Measurements from ENCODE around the gene RAB3D. TPM values are rescaled to one million over a fixed set of nuclear protein-coding genes. Genes with fewer than 3 reads are reported as not detected.

RAB3D gene
- total RNA-seq, 4 donors from 2014 or later, result 9.5 to 16.4 (median 12.7) TPM

- no peak for DNase-seq
- peaks cover 0 to 46% (median 0%) of the 10 kb centered on the region in 3 donors for H3K36me3 ChIP-seq
- TF ChIP-seq CTCF (IDR thresholded peaks at IDR 0.05), result no peak
- no peak for TF ChIP-seq POLR2A (IDR thresholded peaks at IDR 0.05)
- H3K9me3 ChIP-seq, result no peaks in the 10 kb centered on the region
- H3K27ac ChIP-seq, result no peak overlapping the region
- H3K4me1 ChIP-seq, result no peaks in the 10 kb centered on the region
- no peaks in the 10 kb centered on the region for H3K27me3 ChIP-seq
- no peak overlapping the region for H3K4me3 ChIP-seq
Observed at GRCh38 chr19:11331502-11331901, 8.0 kb downstream of the RAB3D start.

- no peak for DNase-seq
- no peak for TF ChIP-seq CTCF (IDR thresholded peaks at IDR 0.05)
- TF ChIP-seq POLR2A (IDR thresholded peaks at IDR 0.05), result no peak
- no peak overlapping the region for H3K27ac ChIP-seq
- H3K36me3 ChIP-seq, result peaks cover 0 to 32% (median 0%) of the 10 kb centered on the region in 3 donors
- H3K4me3 ChIP-seq, result no peak overlapping the region
- H3K9me3 ChIP-seq, result no peaks in the 10 kb centered on the region
- peaks cover 0 to 2% (median 0%) of the 10 kb centered on the region in 4 donors for H3K4me1 ChIP-seq
- H3K27me3 ChIP-seq, result no peaks in the 10 kb centered on the region
Observed at GRCh38 chr19:11330127-11330526, 9.3 kb downstream of the RAB3D start.

DNA sequence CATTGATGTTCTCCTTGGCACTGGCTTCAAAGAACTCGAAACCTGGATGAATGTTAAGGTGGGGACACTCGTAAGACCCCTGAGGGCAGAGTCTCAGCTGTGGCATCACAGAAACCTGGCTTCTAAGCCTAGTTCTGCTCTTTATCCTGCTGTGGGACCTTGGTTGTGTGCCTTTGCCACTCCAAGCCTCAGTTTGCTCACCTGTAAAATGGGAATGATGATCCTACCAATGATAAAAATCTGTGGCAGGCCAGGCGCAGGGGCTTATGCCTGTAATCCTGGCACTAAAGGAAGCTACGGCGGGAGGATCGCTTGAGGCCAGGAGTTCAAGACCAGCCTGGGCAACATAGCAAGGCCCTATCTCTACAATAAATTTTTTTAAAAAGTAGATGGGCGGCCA, 13.9 kb downstream of the RAB3D start:
- no peak for DNase-seq
- H3K27ac ChIP-seq, result peak overlapping the region in 1 of 4 donors; percentile 60
- no peak overlapping the region for H3K4me3 ChIP-seq
- H3K36me3 ChIP-seq, result peaks cover 0 to 8% (median 0%) of the 10 kb centered on the region in 3 donors
- TF ChIP-seq CTCF (IDR thresholded peaks at IDR 0.05) (no peak), POLR2A (IDR thresholded peaks at IDR 0.05) (no peak)
- no peaks in the 10 kb centered on the region for H3K9me3 ChIP-seq
- H3K27me3 ChIP-seq, result no peaks in the 10 kb centered on the region
- peaks cover 0 to 22% (median 0%) of the 10 kb centered on the region in 4 donors for H3K4me1 ChIP-seq

DNA sequence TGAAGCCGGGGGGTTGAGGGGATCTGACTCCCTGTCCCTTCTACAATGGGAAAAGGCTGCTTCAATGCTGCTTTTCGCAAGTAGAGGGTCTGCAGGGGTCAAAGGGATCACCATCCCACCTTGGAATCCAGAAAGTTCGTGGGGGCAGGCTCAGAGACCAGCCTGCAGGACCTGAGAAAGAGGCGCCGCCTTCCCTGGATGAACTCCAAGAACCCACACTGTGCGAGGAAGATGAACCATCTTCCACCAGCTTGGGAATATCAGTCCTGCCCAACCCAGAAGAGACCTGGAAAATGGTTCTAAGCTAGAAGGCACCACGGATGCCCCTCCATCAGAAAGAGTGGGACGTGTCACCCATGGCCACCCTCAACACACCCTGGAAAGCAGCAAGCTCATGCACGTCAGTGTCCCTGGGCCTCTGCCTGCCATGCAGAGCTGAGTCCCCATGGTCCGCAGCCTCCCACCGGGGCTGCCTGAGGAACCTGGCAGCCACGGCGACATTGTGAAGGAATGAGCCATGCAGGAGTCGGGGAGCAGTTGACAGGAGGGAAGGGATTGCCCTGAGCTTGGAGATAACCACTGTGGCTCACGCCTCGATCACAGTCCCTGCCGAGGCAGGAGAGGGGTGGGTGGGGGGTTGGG, 14.6 kb downstream of the RAB3D start:
- DNase-seq, result no peak
- peaks cover 0 to 22% (median 0%) of the 10 kb centered on the region in 4 donors for H3K4me1 ChIP-seq
- TF ChIP-seq POLR2A (IDR thresholded peaks at IDR 0.05) (no peak), CTCF (IDR thresholded peaks at IDR 0.05) (no peak)
- no peaks in the 10 kb centered on the region for H3K9me3 ChIP-seq
- no peak overlapping the region for H3K4me3 ChIP-seq
- H3K27me3 ChIP-seq, result no peaks in the 10 kb centered on the region
- peak overlapping the region; percentile 6 to 73 (median 66) for H3K27ac ChIP-seq
- H3K36me3 ChIP-seq, result peaks cover 0 to 8% (median 0%) of the 10 kb centered on the region in 3 donors

GRCh38 chr19:11324079-11324661, 15.3 kb downstream of the RAB3D start:
- no peaks in the 10 kb centered on the region for H3K27me3 ChIP-seq
- H3K36me3 ChIP-seq, result peaks cover 0 to 8% (median 0%) of the 10 kb centered on the region in 3 donors
- peak overlapping the region; percentile 43 to 73 (median 66) for H3K27ac ChIP-seq
- no peaks in the 10 kb centered on the region for H3K9me3 ChIP-seq
- no peak overlapping the region for H3K4me3 ChIP-seq
- peaks cover 0 to 22% (median 0%) of the 10 kb centered on the region in 4 donors for H3K4me1 ChIP-seq
- no peak for TF ChIP-seq CTCF (IDR thresholded peaks at IDR 0.05)
- TF ChIP-seq POLR2A (IDR thresholded peaks at IDR 0.05), result no peak
- DNase-seq, result peak; percentile 43 to 83 (median 62)
